Activated gamma-delta T cell treated with Interleukin-2 at 50 U/mL for 16 hours (primary cell): Measurements from ENCODE around the gene PDXP.
"Not testable (repeated sequence)": the region's sequence is repeated elsewhere in the genome, so short reads cannot be mapped to it uniquely, and the experiment has no call there.

Source experiments
- DNase-seq: peaks from one replicate; pipeline ENCODE4 v3.0.0-alpha.2; 2020

Gene PDXP

DNA sequence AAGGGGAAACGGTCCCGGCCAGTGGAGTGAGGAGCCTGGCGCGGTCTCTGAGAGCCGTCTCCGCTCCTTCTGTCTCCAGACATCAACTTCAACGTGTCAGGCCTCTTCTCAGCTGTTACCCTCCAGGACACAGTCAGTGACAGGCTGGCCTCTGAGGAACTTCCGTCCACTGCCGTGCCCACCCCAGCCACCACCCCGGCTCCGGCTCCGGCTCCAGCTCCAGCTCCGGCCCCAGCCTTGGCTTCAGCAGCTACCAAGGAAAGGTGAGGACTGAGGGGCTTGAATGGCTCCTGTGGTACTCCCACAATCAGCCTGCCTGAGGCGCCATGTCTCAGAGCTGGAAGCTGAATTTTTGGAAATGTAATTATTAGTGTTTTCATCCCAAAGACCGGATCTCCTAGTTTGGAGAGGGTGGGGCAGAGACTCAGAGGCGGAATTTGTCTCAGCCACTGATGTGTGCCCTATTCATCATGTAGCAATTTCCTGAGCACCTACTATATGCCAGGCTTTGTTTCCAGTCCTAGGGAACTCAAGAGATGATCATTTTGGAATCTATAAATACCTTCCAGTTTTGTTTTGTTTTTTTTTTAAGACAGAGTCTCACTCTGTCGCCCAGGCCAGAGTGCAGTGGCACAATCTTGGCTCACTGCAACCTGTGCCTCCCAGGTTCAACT, 7.9 kb upstream of the PDXP start:
- DNase-seq = no peak

DNA sequence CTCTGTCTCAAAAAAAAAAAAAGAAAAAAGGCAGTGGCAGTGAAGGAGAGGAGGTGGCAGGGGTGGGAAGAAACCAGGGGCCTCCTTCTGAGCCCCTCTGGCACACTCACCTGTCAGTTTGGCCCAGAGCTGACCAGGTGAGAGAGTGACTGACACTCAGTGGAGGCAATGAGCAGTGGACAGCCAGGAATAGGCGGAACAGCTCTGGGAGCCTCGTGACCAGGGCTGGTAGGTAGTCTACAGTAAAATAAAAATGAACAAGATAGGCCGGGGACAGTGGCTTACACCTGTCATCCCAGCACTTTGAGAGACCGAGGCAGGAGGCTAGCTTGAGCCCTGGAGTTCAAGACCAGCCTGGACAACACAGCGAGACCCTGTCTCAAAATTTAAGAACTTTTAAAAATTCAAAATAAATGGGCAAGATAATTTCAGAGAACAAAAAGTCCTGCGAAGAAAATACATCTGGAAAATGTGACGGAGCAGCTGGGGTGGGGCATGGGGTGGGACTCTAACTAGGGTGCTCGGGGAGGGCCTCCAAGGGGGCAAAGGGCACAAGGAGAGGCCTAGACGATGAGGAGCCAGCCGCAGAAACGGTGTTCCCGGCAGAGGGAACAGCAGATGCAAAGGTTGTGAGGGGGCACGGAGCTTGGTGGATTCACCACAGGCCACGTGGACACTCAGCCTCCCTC, 3.8 kb upstream of the PDXP start:
- no peak for DNase-seq

DNA sequence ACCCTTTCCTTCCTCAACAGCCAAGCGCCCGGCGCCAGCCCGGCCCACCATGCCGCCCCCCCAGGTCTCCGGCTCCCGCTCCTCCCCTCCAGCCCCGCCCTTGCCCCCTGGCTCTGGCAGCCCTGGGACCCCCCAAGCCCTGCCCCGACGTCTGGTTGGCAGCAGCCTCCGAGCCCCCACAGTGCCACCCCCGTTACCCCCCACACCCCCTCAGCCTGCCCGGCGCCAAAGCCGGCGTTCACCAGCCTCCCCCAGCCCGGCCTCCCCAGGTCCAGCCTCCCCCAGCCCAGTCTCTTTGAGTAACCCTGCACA, 3.3 kb upstream of the PDXP start:
- DNase-seq = no peak

DNA sequence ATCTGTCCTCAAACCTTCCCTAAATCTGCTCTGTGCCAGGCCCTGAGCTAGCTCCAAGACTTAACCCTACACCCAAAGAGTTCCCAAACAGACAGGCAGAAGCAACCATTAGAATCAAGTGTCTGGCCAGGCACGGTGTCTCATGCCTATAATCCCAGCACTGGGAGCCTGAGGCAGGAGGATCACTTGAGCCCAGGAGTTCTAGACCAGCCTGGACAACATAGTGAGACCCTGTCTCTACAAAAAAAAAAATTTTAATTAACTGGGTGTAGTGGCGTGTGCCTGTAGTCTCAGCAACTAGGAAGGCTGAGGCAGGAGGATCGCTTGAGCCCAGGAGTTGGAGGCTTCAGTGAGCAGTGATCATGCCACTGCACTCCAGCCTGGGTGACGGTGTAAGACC, 1.9 kb upstream of the PDXP start:
- DNase-seq = not testable (repeated sequence)

DNA sequence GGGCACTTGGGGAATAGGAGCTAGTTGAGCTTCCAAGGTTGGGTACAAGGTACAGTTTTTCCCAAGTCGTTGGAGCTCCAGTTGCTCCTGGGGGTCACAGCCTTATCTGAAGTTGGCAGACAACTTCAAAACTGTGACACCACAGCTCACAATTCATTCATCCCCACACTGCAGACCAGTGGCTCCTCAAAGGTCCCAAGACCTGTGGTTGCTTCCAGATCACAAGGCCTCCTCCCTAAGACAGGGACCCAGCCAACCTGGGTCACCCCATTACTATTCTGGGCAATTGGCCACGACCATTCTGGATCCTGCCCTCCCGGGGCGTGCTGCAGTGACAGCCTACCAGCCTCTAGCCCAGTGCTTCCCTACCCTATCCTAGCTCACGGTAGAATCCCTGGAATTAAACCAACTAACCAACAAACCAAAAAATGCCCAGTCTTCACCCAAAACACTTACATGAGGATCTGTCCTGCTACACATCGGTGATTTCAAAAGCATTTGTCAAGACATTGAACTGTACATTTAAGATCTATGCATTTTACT, 862 bp upstream of the PDXP start:
- no peak for DNase-seq

DNA sequence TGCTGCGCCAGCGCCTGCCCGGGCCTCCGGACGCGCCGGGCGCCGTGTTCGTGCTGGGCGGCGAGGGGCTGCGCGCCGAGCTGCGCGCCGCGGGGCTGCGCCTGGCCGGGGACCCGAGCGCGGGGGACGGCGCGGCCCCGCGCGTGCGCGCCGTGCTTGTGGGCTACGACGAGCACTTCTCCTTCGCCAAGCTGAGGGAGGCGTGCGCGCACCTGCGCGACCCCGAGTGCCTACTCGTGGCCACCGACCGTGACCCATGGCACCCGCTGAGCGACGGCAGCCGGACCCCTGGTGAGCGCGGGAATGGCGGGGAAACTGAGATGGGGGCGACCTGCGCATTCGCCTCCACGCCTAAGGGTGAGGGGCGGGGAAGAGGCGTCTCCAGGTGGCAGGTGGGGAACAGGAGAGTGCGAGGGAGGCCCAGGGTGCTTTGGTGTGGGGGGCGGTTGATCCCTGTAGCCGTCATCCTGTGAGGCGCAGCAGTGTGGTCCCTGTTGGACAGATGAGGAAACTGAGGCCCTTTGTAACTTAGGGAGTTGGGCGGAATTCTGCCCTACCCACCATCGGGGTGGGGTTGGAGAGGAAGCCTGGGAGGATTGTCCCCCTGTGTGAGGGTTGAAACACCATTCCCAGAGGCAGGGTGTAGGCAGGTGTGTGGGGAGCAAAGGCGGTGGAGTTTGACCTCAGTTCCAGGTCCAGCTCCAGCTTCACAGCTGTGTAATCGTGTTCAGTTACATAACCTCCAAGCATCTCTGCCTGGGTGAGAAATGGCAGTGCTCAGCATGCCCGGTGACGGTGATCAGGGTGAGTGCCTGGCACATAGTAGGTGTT, 758 bp downstream of the PDXP start:
- DNase-seq = no peak

DNA sequence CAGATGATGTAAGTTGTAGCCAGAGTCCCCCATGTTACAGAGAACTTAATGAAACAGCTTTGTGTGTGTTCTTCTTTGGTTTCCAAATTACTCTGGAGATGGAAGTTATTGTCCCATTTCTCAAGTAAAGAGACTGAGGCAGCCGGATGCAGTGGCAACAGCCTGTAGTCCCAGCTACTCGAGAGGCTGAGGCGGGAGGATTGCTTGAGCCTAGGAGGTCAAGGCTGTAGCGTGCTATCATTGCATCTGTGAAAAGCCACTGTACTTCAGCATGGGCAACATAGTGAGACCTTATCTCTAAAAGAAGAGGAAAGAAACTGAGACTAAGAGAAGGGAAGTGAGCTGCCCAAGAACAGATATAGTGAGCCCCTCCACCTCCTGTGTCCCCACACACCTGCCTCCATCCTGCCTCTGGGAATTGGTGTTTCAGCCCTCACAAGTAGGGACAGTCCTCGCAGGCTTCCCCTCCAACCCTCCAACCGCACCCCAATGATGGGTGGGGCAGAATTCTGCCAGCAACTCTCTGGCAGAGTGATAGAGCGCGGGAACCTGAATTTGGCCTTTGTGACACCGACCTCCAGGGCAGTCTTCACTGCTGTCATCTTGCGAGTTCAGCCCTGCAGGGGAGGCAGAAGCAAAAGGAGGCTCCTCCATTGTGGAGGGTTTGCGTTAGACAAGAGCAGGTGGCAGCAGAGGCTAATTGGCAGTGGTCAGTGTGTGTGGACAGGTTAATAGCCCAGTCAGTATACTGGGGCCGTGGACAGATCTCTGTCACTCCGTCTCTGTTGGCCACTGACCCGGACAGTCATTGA, 1.6 kb downstream of the PDXP start:
- no peak for DNase-seq

DNA sequence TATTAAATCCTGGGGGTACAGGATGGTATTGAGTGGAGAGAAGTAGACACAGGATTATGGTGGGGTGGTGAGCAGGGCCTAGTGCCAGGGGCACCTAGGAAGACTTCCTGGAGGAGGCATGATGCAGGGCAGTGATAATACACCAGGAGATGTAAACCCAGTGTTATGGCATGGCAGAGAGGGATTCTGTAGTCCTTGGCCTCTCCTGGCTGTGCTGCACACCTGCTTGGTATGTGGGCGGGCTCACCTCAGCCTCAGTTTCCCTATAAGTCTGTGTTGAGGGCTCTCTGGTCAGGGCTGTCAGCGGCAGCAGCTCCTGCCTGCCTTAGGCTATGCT, 2.2 kb downstream of the PDXP start:
- no peak for DNase-seq

DNA sequence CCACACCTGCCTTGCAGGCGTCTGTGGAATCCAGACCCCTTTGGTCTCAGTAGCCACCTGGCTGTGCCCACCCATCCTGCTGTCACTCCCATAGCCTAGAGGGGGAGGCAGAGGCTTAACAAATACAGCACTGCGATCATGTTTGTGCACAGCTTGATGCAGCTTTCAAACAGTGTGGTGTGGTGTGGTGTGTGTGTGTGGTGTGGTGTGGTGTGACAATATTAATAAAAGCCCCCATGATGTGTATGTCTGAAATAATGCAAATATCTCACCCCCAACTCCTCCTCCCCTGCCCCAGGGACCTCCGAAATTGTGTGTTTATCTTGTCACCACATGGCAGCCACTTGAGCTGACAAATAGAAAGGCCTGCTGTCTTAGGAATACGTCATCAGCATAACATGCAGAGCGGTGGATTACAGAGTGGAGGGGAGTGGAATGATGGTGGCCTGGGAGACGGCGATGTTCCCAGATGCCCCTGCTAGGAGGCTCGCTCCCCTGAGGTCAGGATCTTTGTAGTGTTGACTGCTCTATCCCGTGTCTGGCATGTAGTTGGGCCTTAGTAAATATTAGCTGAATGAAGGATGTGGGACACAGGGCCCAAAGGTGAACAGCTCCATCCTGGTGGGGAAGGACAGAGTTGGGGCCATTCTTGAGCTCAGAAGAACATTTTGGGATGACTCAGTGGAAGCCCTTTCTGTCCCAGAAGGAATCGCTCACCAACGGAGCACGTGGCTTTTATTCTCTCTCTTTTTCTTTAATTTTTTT, 2.8 kb downstream of the PDXP start:
- peak; percentile 33 for DNase-seq

DNA sequence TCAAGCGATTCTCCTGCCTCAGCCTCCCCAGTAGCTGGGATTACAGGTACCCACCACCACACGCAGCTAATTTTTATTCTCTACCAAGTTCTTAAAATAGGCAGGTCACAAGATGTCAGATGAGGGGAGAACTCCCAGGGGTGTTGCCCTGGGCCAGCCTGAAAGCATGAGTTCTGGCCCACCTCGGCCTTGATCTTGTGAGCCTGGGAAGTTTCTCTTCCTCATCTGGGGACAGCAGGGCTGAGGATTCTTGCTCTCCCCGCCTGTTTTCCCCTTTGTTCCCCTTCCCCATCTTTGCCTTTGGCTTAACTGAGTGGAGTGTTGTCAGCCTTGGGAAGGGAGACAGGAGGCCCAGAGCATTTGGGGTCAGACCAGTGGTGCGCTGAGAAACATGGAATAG, 3.5 kb downstream of the PDXP start:
- no peak for DNase-seq

DNA sequence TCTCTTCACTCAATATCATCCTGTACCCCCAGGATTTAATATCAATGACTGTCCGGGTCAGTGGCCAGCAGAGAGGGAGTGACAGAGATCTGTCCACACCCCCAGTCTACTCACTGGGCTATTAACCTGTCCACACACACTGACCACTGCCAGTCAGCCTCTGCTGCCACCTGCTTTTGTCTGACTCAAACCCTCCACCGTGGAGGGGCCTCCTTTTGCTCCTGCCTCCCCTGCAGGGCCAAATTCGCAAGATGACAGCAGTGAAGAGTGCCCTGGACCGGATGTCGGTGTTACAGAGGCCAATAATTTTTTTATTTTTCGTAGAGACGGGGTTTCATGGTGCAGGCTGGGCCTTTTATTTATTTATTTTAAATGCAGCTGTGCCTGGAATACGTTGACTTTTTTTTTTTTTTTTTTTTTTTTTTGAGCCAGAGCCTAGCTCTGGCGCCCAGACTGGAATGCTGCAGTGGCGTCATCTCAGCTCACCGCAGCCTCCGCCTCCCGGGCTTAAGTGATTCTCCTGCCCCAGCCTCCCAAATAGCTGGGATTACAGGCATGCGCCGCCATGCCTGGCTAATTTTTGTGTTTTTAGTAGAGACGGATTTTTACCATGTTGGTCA, 5.1 kb downstream of the PDXP start:
- DNase-seq = no peak

DNA sequence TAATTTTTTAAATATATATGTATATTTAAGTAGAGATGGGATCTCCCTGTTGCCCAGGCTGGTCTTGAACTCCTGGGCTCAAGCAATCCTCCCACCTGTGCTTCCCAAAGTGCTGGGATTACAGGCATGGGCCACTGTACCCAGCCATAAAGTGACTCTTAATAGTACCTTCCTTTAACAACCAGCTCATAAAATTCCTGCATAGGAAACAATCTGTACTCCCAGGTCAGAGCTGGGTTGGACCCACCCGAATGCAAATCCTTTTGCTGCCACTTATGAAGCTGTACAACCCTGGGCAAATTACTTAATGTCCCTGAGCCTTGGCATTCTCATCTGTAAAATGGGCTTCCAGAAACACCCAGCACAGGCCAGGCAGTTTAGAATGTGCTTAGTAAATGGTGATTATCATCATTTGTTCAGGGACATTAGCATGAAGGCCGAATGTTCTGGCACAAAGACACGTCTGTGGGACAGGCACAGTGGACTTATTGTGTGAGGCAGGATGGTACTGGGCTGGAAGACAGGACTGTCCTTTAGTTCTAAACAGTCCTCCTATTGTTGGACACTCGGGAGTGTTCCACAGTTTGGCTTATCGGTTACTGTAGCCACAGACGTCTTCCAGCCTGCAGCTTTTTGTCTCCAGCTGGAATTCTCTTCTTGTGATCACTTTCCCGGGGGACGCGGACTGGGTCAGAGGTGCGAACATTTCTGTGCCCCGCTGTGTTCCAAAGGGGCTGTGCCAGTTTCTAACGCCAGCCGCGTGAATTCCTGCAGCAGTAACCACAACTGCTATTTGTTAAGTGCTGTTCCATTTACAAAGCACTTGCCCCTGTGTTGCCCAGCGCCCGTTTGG, 6.0 kb downstream of the PDXP start:
- no peak for DNase-seq

DNA sequence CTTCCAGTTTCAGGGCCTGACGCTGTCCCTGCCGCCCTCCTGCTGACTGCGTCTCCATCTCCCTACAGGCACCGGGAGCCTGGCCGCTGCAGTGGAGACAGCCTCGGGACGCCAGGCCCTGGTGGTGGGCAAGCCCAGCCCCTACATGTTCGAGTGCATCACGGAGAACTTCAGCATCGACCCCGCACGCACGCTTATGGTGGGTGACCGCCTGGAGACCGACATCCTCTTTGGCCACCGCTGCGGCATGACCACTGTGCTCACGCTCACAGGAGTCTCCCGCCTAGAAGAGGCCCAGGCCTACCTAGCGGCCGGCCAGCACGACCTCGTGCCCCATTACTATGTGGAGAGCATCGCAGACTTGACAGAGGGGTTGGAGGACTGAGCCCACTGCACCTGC, 7.0 kb downstream of the PDXP start:
- no peak for DNase-seq

DNA sequence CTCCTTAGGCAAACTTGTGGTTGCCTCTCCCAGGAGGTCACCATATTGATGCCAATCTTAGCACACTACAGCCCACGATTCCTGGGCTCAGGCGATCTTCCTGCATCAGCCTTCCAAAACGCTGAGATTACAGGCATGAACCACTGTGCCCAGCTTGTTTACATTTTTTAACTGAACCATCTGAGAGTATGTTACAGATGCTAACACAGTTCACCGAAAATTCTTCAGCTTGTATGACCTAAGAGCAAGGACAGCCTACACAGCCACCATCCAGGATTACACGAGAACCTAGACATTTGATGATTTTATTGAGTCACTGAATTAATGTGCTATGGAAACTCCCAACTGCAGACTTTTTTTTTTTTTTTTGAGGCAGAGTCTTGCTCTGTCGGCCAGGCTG, 11.1 kb downstream of the PDXP start:
- no peak for DNase-seq

DNA sequence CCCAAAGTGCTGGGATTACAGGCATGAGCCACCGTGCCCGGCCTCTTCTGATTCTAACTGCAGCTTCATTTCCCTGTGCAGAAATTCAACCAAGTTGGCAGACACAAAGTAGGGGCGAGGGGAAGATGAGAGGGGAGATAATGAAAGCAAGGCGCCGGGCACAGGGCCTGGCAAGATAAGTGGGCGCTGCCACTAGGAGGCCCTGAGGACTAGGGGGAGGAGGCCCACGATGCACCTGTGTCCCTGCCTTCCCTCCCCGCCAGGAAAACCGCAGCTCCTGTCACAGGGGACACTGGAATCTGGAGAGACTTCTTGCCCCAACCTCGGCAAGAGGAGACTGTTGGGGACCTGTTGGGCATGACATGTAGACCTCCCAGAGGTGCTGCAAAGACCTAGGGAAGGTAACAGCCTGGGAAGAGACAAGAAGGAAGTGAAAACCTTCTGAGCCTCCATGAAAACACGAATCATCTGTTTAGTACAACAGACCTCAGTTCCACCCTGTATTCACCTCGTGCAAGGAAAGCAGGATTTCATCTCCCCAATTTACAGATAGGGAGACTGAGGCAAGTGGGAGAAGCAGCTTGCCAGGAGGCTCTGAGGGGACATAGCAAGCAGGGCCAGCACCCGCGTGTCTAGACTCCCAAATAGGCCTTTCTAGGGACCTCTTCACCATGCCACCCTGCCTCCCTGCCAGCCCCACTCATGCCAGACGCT, 13.8 kb downstream of the PDXP start:
- no peak for DNase-seq

DNA sequence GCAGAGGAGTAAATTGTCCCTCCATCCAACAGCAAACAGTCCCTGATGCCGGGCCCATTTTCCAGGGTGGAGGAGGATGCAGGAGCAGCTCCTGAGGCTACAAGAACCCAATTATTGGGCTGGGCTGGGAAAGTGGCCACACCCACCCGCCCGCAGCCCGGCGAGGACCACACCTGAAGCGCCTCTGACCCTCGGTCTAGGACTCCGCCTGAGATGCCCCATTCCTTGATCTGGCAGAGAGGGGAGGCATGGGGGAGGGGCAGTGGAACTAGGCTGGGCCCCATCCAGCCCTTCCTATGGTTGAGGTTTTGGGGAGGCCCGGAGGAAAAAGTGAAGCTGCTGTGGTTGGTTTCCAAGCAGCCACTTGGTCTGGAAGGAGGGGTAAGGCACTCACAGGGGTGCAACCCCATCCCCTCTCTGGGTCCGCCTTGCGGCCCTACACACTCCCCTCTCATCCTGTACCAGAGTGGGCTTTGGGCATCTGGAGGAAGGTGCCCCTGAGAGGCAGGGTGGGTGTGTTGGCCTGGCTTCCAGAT, 14.5 kb downstream of the PDXP start:
- no peak for DNase-seq

DNA sequence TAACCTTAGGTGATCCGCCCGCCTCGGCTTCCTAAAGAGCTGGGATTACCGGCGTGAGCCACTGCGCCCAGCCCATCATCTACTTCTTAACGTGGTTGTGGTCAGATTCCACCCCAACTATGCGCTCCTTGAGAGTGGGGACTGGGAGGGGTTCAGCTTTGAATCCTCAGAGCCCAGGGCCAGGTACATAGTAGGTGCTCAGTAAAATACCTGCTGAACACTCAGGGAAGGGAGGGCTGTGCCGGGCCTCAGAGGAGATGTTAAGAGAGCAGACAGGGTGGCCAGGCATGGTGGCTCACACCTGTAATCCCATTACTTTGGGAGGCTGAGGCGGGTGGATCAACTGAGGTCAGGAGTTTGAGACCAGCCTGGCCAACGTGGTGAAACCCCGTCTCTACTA, 15.7 kb downstream of the PDXP start:
- no peak for DNase-seq

DNA sequence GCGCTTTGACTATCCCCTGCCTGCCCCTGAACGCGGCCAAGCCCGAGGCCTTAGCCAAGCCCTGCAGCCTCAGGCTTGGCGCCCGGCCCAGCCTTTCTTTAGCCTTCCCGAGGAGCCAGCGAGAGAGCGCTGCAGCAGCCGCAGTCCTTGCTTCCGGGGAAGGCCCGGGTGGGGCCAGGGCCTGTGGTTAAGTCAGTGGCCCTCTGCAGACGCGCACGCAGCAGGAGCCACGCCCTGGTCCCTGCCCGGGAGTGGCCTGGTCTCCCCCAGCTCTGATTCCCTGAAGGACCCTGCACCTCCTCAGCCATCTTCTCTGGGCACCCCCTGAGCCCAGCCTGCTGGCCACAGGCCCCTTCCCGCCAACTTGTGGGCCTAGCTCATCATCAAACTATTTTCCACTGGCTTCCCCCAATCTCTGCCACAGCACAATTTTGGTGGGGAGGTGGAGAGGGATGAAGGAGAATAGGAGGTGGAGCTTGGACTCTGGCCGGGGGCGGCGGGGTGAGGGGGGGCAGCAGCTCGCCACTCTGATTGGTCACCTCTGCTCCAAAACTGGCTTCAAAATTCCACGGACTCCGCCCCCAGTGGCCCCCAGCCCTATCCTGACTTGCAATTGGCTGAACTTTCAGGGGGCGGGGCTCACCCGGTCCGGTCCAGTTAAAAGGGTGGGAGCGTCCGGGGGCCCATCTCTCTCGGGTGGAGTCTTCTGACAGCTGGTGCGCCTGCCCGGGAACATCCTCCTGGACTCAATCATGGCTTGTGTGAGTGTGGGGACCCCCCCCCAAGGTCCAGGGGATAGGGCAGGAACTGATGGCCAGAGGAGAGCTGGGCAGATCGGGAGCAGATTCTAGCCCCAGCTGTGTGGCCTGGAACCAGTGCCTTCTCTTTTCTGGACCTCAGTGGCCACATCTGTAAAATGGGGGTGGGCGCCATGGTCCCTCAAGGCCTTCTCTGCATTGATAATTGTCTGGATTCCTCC, 16.7 kb downstream of the PDXP start, which contains the start of gene LGALS1:
TSS of gene LGALS1 (plus strand) at position 686 of the 979 bp plus-strand sequence. CDS start at position 753, 67 bp downstream.
- peak; percentile 60 for DNase-seq
